ENCODE results near the gene DIPK1B. TPM values are rescaled to one million over a fixed set of nuclear protein-coding genes. Genes with fewer than 3 reads are reported as not detected.

DIPK1B gene
- total RNA-seq, 4 donors from 2014 or later = 19.4 to 23.6 (median 22.6) TPM

DNA sequence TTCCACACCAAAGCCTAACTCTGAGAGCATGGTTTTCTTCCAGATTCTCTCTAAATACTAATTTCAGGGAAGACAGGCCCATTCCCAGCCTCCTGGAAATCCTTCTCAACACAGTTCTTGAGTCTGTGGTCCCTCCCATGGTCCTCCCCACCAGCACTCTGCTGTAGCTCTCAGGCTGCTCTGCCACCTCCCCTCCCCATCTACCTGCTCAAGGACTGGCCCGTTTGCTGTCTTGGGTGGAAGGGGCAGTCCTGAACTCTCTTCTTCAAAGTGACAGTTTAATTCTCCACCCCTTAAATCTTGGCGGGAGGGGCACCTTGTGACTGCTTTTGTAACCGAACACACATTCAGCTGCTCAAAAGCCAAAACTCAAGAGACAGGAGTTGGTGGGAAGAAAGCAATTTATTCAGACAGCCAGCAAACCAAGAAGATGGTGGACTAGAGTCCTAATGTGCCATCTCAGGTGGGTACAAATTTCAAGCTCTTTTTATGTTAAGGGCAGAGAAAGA lies 59.6 kb downstream of the DIPK1B start:
- no peak for TF ChIP-seq POLR2A (IDR thresholded peaks at IDR 0.05)
- TF ChIP-seq, protein P1, sequence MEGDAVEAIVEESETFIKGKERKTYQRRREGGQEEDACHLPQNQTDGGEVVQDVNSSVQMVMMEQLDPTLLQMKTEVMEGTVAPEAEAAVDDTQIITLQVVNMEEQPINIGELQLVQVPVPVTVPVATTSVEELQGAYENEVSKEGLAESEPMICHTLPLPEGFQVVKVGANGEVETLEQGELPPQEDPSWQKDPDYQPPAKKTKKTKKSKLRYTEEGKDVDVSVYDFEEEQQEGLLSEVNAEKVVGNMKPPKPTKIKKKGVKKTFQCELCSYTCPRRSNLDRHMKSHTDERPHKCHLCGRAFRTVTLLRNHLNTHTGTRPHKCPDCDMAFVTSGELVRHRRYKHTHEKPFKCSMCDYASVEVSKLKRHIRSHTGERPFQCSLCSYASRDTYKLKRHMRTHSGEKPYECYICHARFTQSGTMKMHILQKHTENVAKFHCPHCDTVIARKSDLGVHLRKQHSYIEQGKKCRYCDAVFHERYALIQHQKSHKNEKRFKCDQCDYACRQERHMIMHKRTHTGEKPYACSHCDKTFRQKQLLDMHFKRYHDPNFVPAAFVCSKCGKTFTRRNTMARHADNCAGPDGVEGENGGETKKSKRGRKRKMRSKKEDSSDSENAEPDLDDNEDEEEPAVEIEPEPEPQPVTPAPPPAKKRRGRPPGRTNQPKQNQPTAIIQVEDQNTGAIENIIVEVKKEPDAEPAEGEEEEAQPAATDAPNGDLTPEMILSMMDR (IDR thresholded peaks at IDR 0.05) = no peak
- intact Hi-C loops (cut with DNase I) = no loop called here

DNA sequence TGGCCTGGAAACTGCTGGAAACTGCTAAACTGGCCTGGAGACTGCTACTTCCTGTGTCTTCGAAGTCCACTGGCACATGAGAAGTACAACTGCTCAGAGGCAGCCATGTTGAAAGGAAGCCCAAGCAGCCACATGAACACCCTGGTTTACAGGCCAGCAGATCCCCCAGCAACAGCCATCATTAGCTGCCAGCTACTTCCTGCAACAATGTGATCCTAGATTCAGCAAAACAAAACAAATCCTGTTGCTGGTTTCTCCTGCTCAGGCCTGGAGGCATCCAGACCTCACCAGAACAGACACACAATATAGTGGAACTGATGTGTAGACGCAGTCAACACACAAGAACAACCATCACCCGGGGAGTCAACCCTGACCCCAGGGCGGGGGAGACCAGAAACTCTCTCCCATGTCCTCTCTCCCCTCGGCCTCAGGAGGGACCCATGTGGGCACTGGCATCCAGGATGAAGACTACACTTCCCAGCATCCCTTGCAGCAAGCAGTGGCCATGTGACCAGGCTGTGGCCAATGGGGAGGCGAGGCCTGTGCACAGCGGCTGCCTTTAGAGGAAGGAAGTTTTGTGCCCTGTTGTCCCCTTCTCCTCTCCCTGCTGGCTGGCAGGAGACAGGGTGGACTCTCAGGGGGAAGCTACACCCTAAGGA lies 61.1 kb downstream of the DIPK1B start:
- Histone ChIP-seq H3K4me3 (replicated peaks in 1 of 3) (no peak overlapping the region), H3K9me3 (no peaks in the 10 kb centered on the region), H3K4me1 (no peaks in the 10 kb centered on the region), H3K36me3 (no peaks in the 10 kb centered on the region), H3K27me3 (no peaks in the 10 kb centered on the region), H3K27ac (no peak overlapping the region)
- WGBS, 2 donors = 59 to 86% methylated on average over 3 to 4 of the region's 7 CpGs
- no peak for DNase-seq
- intact Hi-C loops (cut with DNase I) = no loop called here
- TF ChIP-seq, protein P1 (IDR thresholded peaks at IDR 0.05) = no peak
- no peak for TF ChIP-seq POLR2A (IDR thresholded peaks at IDR 0.05)

More for the DNA sequence above, 59.6 kb downstream of the DIPK1B start:
- Histone ChIP-seq H3K4me1 (no peaks in the 10 kb centered on the region), H3K27me3 (no peaks in the 10 kb centered on the region), H3K9me3 (no peaks in the 10 kb centered on the region), H3K4me3 (replicated peaks in 1 of 3) (no peak overlapping the region), H3K36me3 (no peaks in the 10 kb centered on the region), H3K27ac (no peak overlapping the region)
- 58 to 76% methylated on average over 3 of the region's 3 CpGs for WGBS, 2 donors
- DNase-seq = no peak

MicroRNAs encoded within 50 kb of the gene (microRNA counts, 767-probe panel; counts per million panel counts)
- 4,943 to 9,157 counts per million in 2 donors for microRNA hsa-miR-126-3p

Small RNAs within 50 kb of the gene (microRNA-seq; reads per million reads assigned to microRNA genes)
- gene MIR126 = 72,679 reads per million, percentile 99 among the genes with 10 or more reads in this experiment
- gene MIR6722 = not detected

Small RNAs within 50 kb of the gene (small RNA-seq; reads per million reads assigned to genes)
- 125 reads per million, percentile 97 among the genes with 10 or more reads in this experiment for gene MIR126
- not detected for gene MIR6722

Other genes with a start within 250 kb of the DIPK1B start
- 10 to 100 TPM; 47.7 to 73.8 (median 62.5) TPM for gene SEC16A, start 229.5 kb upstream of the DIPK1B start, total RNA-seq
- gene NOTCH1, start 166.5 kb upstream of the DIPK1B start, total RNA-seq = 10 to 100 TPM; 19.6 to 35.4 (median 23.2) TPM
- gene EGFL7, start 49.7 kb upstream of the DIPK1B start, total RNA-seq = 100 to 1,000 TPM in 1 of 4 donors, 10 to 100 TPM in 3; 38.4 to 143 (median 81.6) TPM
- 10 to 100 TPM; 58.6 to 78.7 (median 72.0) TPM for gene AGPAT2, start 25.1 kb upstream of the DIPK1B start, total RNA-seq
- gene LCN10, start 30.4 kb downstream of the DIPK1B start, total RNA-seq = 10 to 100 TPM in 1 of 4 donors, 1 to 10 TPM in 3; 5.8 to 10.1 (median 7.1) TPM
- gene LCN6, start 36.0 kb downstream of the DIPK1B start, total RNA-seq = 10 to 100 TPM in 1 of 4 donors, 1 to 10 TPM in 3; 1.4 to 10.0 (median 4.5) TPM
- 1 to 10 TPM in 1 of 4 donors, under 1 TPM in 1, not detected in 2; 0.93 to 1.0 TPM for gene LCN8, start 45.7 kb downstream of the DIPK1B start, total RNA-seq
- not detected for gene LCN15, start 51.9 kb downstream of the DIPK1B start, total RNA-seq
- gene TMEM141, start 78.8 kb downstream of the DIPK1B start, total RNA-seq = 100 to 1,000 TPM in 3 of 4 donors, 10 to 100 TPM in 1; 81.6 to 189 (median 141) TPM
- gene CCDC183, start 83.8 kb downstream of the DIPK1B start, total RNA-seq = 1 to 10 TPM; 1.3 to 4.6 (median 2.8) TPM
- gene RABL6, start 95.4 kb downstream of the DIPK1B start, total RNA-seq = 10 to 100 TPM; 59.8 to 84.0 (median 62.2) TPM
- 1 to 10 TPM in 3 of 4 donors, under 1 TPM in 1; 0.83 to 4.7 (median 2.3) TPM for gene AJM1, start 129.9 kb downstream of the DIPK1B start, total RNA-seq
- gene PHPT1, start 136.8 kb downstream of the DIPK1B start, total RNA-seq = 100 to 1,000 TPM in 2 of 4 donors, 10 to 100 TPM in 2; 79.4 to 174 (median 115) TPM
- 10 to 100 TPM in 2 of 4 donors, 1 to 10 TPM in 2; 4.1 to 20.4 (median 9.0) TPM for gene MAMDC4, start 139.8 kb downstream of the DIPK1B start, total RNA-seq
- gene EDF1, start 153.7 kb downstream of the DIPK1B start, total RNA-seq = 100 to 1,000 TPM; 339 to 591 (median 526) TPM
- gene TRAF2, start 173.9 kb downstream of the DIPK1B start, total RNA-seq = 10 to 100 TPM in 3 of 4 donors, 1 to 10 TPM in 1; 9.7 to 18.3 (median 15.4) TPM
- 100 to 1,000 TPM; 138 to 282 (median 203) TPM for gene FBXW5, start 232.2 kb downstream of the DIPK1B start, total RNA-seq
- gene C8G, start 232.7 kb downstream of the DIPK1B start, total RNA-seq = 1 to 10 TPM in 1 of 4 donors, not detected in 3; 1.8 TPM
- 10 to 100 TPM; 24.3 to 85.0 (median 54.0) TPM for gene LCN12, start 239.7 kb downstream of the DIPK1B start, total RNA-seq

All from thyroid gland (tissue), 4 donors.